CD4-positive, alpha-beta T cell treated with Interferon alpha-2 for 1 hour (primary cell): Measurements from ENCODE around the gene PLEKHB2.
A peak's percentile ranks its signal among the peaks of the same experiment; 100 is the strongest.
"Not testable (repeated sequence)": the region's sequence is repeated elsewhere in the genome, so short reads cannot be mapped to it uniquely, and the experiment has no call there.

Source experiments
- DNase-seq, 2 donors: peaks; one replicate each; pipeline ENCODE4 v3.0.0-alpha.2; 2020 to 2022

The PLEKHB2 gene

DNA sequence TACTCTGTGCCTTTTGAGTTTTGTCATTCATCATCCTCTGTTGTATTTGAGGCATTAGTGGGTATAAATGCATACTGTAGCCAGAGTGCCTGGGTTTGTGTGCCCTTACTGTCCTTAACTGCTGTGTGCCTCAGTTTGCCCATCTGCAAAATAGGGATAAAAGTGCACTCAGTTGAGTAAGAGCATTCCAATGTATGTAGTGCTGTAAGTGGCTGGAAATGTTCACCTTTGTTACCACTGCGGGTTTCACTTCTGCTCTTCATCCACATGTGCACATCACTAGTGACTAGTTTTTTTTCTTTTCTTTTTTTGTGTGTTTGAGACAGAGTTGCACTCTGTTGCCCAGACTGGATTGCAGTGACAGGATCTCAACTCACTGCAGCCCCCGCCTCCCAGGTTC lies 39.9 kb downstream of the PLEKHB2 start:
- no peak for DNase-seq

DNA sequence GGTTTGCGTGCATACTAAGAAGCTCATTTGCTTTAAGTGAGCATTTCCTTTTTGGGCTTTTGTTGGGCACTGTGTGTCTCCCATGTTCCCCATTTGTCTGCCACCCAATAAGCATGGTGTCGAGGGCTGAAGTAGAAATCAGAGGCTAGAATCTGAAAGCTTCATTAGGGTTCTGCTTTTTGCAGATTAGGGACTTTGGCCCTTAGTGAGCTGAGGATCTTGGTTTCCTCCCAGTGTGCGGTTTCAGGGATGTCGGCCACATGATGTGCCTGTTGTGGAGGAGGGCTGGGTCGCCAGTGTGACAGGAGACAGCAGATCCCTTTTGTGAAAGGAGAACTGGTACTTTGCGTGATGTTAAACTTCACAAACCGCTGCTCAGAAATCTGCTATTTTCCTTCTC lies 41.1 kb downstream of the PLEKHB2 start:
- DNase-seq, result peak in 1 of 2 donors; percentile 18

DNA sequence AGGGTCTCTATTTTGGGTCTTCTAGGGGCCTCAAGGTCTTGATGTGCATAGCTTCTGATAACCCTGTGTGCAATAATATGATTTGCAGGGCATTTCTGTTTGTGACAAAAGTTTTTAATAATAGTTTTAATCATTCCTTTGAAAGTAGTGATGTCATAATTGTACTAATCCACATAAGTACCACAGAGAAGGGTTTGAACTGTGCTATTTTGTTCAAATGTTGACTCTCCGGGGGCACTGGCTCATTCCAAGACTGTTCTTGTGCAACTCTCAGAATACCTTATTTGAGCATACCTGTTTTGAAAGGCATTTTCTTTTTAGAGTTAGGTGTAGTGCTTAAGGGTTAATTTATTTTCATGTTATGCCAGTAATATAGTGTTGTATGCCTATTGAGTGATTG lies 41.6 kb downstream of the PLEKHB2 start:
- DNase-seq, result no peak

DNA sequence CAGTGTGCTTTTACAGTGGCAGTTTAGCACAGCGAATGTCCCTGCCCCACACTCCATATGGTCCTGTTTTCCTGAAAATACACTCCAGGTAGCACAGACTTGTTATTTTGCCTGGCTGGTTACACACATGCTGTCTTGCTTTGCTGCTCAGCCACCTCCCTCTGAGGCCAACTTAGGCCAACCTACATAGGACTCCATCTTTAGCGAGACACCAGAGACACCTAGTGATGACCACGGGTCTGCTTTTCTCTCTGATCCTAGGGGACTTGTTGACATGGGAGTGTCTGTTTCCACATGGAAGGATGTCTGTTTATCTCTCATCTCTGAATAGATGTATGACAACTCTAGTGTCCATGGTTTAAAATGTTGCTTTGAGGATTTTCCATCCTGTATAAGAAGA lies 43.3 kb downstream of the PLEKHB2 start:
- DNase-seq, result no peak

DNA sequence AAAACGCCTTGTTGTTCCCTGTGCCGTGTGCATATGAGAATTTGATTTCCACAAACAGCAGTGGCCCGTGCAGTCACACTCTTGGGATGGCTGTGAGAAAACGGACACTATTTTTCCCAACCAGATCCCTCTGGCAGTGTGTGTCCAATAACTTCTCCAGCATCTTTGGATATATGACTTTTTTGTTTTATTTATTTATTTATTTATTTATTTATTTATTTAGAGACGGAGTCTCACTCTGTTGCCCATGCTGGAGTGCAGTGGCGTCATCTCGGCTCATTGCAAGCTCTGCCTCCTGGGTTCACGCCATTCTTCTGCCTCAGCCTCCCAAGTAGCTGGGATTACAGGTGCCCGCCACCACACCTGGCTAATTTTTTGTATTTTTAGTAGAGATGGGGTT lies 45.0 kb downstream of the PLEKHB2 start:
- not testable (repeated sequence) for DNase-seq

DNA sequence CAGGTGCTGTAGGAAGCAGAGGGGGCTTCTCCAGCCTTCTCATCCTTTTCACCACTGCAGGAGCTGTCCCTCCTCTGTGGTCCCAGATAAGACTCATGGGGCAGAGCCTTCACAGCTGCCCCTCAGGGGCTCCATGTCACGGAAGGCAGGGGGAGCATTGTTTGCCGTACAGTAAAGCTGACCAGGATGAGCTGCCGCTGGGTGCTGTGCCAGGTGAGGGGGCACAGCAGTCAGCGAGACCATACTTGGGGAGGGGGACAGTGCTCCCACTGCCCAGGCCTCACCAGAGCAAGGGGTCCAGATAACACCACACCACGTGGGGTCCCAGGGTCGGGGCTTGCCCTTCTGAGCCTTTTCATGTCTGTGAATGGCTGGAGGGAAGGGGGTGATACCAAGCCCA lies 46.3 kb downstream of the PLEKHB2 start:
- no peak for DNase-seq

DNA sequence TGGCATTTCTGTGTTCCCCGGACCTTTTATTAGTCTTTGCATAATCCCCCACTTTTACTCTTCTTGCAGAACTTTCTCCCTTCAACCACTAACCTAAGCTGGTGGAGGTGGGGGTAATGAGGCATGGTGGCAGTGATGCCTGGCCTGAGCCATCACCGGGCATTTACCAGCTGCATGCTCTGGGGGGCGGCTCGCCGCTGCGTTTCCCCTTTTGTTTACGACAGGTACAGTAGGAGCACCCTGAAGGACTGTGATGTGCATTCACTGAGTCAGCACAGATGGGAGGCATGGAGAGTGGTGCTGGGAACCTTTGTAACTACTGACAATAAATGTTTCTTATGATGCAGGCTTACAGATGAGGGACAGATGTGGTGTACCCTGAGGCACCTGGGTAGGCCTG lies 46.9 kb downstream of the PLEKHB2 start:
- DNase-seq, result no peak

DNA sequence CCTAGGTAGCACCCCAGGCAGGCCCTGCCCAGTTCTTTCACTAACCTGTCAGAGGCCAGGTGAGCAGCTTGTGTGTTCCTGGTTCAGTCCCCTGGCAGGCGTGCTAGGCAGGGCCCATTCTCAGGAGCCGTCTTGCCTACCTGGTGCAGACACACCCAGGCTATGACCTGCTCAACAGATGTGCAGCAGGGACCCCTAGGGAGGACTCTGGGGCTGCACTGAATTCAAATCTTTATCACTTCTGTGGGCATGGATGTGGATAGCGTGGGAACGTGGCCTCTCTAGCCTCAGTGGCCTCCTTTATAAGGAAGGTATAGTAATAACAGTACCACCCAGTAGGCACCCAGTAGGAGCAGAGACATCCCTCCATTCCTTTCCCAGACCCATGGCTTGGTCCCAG lies 48.4 kb downstream of the PLEKHB2 start:
- DNase-seq, result no peak

DNA sequence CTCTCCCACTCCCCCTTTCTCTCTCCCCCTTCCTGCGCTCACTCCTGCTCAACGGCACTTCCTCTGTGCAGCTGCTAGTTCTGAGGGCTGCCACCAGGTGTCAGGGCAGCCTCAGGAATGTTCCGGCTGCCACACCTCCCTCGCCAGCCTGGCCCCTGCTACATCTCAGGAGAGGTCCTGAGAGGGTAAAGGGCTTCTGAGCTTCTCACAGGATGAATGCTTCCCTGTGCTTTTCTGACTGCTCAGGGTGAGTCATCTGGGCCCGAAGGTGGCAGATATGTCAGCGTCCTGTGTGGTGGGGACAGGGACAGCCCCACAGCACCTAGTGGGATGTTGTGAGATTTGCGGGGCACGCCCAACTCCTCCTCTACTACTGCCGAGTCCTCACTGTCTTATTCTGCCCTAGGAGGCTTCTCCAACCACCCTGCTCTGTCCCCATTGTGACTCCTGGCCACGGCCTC lies 49.0 kb downstream of the PLEKHB2 start:
- peak; percentile 55 to 74 for DNase-seq

DNA sequence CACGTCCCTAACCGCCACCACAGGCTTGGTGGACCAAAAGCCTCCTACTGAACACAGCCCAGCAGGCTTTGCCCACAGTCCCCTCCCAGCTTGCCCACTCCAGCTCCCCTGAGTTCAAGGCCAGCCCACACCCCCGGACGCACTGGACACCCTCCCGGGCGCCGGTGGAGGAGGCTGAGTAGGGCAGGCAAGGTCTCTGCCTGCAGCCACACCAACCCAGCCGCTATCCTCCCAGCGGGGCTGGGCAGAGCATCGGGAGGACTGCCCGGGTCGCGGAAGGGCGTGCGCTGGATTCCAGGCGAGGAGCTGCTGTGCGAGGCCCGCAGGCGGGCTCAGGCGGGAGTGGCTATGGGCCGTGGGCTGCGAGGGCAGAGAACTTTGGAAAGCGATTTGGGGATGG lies 49.5 kb downstream of the PLEKHB2 start:
- DNase-seq, result no peak

DNA sequence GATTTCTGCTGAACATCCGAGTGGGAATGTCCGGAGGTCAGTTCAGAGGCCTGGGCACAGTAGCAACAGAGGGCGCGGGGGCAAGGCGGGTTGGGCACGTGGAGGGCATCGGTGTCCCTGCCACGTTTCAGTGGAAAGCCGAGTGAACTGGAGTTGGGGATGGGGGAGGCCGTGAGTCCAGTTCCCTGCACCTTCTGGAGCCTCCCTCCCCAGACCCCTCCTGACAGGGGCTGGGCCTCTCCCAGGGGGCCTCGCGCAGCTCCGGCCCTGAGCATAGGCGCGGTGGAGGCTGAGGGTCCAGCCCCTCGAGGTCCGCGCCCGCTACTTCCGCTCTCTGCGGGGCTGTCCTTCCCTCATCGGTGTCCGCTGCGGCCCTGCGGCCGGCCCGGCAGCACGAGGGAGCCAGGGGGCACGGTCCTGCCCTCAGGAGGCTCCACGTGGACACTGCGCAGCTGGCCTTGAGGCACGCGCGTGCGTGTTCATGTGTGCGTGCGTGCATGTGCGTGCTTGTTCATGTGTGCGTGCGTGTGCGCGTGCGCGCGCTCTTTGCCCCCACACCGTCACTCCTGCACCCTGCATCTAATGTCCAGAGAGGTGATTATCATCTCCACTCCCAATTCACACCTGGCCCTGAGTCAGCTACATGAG lies 50.2 kb downstream of the PLEKHB2 start:
- DNase-seq, result no peak

DNA sequence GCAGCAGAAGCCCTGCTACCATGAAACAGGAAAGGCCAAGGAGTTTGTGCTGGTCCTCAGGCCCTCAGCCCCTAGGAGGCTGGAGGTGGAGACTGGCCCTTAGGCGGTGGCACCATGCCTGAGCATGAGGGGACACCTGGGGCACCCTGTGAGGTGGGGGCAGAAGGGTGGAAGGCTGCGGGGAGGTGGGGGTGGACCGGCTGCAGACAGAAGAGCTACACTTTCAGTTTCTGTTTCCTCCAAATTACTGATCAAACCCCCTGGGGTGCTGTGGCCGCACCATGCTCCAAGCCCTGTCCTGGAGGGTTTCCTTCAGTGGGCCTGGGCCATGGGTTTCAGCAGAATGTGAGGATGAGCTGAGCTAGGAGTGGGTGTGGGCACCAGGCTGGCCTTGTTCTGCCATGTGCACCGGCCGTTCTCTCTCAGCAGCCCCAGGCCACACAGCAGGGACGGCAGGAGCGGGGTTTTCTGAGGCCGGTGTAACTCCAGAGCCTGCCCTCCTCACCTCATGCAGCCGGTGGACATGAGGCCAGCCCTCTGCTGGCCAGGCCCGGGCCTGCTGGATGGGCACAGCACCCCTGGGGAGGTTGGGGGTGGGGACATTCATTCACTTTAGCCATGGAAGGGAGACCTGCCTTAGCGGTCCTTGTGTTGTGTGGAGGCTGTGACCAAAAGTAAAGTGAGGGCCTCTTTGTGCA lies 51.5 kb downstream of the PLEKHB2 start:
- DNase-seq, result peak; percentile 11 to 45

DNA sequence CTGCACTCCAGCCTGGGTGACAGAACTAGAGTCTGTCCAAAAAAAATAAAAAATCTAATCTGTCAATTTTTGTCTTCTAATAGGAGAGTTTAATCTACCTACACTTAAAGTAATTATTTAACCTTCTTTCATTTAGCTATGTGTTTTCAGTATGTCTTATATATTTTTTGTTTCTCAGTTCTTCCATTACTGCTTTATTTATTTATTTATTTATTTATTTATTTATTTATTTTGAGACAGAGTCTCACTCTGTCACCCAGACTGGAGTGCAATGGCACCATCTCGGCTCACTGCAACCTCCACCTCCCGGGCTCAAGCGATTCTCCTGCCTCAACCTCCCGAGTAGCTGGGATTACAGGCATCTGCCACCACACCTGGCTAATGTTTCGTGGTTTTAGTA lies 60.4 kb downstream of the PLEKHB2 start:
- not testable (repeated sequence) for DNase-seq

DNA sequence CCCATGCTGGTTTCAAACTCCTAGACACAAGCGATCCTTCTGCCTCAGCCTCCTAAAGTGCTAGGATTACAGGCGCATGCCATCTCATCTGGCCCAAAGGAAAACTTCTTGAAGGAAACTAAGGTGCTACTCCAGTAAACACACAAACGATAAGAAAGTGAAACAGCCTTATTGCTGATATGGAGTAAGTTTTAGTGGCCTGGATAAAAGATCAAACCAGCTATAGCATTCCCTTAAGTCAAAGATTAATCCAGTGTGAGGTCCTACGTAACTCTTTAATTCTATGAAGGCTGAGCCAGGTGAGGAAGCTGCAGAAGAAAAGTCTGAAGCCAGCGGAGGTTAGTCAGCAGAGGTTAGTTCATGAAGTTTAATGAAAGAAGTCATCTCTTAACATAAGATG lies 63.4 kb downstream of the PLEKHB2 start:
- no peak for DNase-seq

DNA sequence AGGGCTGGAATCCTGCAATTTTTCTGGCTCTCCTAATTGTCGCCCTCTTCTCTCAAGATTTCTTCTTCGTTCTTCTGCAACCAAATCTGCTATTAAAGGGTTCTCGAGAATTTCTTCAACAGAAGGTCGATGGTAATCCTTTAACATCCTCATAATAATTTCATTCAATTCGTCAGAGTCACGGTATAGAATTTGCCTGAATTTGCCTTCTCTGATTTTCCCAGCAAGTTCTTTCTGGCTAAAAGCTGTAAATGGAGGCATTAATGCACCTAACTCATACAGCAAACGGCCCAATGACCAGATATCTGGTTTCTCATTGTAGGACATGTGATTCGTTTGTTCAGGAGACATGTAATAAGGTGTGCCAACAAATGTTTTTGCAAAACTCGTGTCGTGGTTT lies 72.9 kb downstream of the PLEKHB2 start:
- DNase-seq, result not testable (repeated sequence)

DNA sequence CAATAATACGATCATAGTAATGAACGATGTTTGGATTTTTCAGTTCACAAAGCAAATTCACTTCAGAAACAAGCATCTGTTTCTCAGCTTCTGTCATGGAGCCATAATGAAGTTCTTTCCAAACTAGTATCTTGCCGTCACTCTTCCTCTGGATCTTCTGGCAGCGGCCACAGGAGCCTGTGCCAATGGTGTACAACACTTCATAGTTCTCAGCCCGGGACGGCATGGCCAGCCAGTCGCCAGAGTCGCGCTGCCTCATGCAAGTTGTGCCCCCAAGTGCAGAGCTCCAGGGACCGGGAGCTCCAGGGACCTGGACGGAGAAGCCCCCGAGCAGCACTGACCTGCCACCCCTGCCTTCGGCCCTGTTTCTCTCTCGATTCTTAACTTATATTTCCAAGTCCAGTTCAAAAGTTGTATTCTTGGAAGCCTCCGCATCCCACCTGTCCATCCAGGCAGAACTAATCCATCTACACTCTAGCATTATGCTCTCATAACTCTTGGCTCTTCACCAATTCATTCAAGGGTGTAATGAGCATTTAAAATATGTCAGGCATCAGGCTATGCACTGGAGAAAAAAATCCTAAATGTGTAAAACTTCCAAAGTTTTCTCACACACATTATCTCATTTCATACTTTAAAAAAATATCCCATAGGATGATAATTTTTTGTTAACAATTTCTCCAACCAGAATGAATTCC lies 73.7 kb downstream of the PLEKHB2 start:
- DNase-seq, result not testable (repeated sequence)

DNA sequence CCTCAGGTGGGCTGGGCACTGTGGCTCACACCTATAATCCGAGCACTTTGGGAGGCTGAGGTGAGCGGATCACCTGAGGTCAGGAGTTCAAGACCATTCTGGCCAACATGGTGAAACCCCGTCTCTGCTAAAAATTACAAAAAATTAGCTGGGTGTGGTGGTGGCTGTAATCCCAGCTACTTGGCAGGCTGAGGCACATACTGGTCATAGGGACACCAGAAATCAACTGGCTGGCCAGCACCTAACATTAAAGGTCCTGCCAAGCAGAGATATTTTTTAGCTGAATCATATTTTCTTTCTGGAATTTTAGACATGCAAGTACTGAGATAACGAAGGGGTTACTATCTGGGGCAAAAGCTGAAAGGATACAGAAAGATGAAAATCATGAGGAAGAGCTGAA lies 76.3 kb downstream of the PLEKHB2 start:
- DNase-seq, result not testable (repeated sequence)

DNA sequence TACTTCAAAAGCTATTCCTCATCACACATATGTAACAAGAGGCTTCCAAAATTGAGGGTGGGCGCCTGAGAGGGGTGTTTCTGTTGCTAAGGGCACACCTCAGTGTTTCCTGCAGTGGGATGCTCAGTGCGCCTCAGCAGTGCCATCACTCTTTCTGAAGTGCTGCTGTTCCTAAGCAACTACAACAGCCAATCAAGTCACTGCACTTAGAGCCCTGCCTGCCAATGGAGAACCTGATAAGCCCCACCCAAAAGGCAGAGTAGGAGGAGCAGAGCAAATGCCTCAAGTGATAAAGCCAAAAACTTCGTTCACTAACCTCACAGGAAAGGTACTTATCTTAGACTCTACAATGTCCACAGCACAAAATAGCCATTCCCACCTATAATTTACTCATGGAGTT lies 88.3 kb downstream of the PLEKHB2 start:
- not testable (repeated sequence) for DNase-seq

DNA sequence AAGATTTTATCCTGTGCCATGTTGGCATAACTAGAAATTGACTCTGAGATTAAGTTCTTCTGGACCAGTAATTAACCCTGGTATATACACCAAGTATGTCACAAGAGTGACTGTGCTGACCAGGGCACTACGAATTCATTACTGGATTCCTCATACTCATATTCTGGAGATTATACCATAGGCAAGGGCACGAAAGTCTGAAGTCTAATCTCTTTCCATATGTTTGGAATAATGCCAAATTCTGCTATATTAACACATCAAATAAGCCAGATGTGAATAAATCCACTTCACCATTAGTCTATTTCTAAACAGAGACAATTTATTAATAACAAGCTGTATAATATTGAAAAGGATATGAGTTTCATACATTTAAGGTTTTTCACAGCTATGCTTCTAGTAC lies 91.0 kb downstream of the PLEKHB2 start:
- not testable (repeated sequence) for DNase-seq
